ENCODE data around the gene CARMIL1.
"Not testable (repeated sequence)": the region's sequence is repeated elsewhere in the genome, so short reads cannot be mapped to it uniquely, and the experiment has no call there.

Gene CARMIL1

DNA sequence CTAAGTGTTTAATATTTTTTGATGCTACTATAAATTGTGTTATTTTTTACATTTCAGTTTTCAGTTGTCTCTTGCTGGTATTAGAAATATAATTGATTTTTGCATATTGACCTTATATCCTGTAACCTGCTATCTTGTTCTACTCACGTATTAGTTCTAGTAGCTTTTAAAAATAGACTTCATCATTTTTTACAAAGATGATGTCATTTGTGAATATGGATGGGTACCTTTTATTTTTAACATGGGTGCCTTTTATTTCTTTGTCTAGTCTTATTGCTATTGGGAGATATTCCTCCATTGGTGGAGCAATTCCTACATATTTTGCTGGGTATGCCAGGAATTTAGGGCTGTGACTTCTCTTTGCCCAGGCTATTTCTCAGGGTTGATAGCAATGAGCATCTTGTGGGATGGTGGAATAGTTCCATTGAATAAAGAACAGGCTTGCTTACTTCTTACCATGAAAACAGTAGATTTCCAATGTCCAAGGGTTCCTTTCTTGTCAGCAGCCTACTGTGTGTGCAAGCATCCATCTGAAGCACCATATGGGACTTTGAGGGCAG is 149.7 kb downstream of the CARMIL1 start:
- no peaks in the 10 kb centered on the region for H3K27me3 ChIP-seq (replicated peaks; ENCODE audit: control insufficient read depth, insufficient read depth, low read length)
- H3K4me1 ChIP-seq (ENCODE audit: control insufficient read depth, insufficient read depth, low read length), result peaks cover 4% of the 10 kb centered on the region
- no peaks in the 10 kb centered on the region for H3K36me3 ChIP-seq (ENCODE audit: control insufficient read depth, insufficient read depth, low read length, severe bottlenecking)
- no peak overlapping the region for H3K9ac ChIP-seq (ENCODE audit: low read length)
- no peak for DNase-seq (ENCODE audit: low read depth)
- no peak overlapping the region for H3K4me3 ChIP-seq (ENCODE audit: low read length)
- H3K9me3 ChIP-seq (ENCODE audit: control insufficient read depth, low read length), result no peaks in the 10 kb centered on the region

DNA sequence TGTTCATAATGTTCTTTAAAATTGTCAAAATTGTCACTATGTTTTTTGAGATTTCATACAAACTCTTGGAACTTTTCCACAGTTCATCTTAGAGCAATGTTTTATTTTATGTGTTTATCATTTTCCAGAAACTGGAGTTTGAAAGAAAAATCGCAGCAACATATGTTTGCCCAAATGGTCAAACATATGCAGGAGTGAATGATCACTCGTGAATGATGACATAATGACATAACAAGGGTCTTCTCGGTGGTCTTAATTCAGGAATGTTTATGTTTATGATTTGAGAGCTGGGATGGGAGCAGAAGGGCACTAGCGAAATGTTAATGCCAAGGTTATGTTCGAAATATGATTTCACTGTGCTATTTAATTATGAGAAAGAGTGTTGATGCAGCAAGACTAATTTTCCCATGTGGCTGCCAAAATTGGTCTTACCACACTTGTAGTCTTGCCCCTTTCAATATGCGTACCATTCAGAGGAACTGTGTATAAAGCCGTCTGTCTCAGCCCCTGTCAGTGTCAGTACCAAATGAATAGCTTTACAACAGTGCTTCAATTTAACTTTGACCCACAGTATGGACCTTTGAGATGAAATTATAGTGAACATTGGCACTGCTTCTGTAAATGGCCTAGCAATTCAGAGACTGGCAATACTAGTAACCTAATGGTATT is 152.3 kb downstream of the CARMIL1 start:
- Histone ChIP-seq H3K4me1 (ENCODE audit: control insufficient read depth, insufficient read depth, low read length) (peaks cover 4% of the 10 kb centered on the region), H3K36me3 (ENCODE audit: control insufficient read depth, insufficient read depth, low read length, severe bottlenecking) (no peaks in the 10 kb centered on the region), H3K27me3 (replicated peaks; ENCODE audit: control insufficient read depth, insufficient read depth, low read length) (no peaks in the 10 kb centered on the region), H3K9ac (ENCODE audit: low read length) (no peak overlapping the region), H3K9me3 (ENCODE audit: control insufficient read depth, low read length) (no peaks in the 10 kb centered on the region), H3K4me3 (ENCODE audit: low read length) (no peak overlapping the region)
- no peak for DNase-seq (ENCODE audit: low read depth)

DNA sequence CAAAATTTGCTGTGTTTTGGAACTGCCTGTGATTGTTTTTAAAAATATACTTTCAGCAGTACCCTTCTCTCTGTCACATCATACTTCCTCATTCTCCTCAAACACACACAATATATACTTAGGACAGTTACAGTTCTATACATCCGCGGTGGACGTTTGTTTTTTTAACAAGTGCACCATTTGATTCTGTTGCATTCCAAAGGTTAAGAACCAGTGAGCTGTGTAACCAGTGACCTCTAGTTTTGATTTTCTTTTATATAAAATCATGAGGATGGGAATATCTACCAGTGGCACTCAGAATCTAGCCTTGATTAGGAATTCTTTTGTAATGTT is 152.8 kb downstream of the CARMIL1 start:
- no peak overlapping the region for H3K9ac ChIP-seq (ENCODE audit: low read length)
- H3K27me3 ChIP-seq (replicated peaks; ENCODE audit: control insufficient read depth, insufficient read depth, low read length), result no peaks in the 10 kb centered on the region
- H3K36me3 ChIP-seq (ENCODE audit: control insufficient read depth, insufficient read depth, low read length, severe bottlenecking), result no peaks in the 10 kb centered on the region
- no peaks in the 10 kb centered on the region for H3K9me3 ChIP-seq (ENCODE audit: control insufficient read depth, low read length)
- H3K4me1 ChIP-seq (ENCODE audit: control insufficient read depth, insufficient read depth, low read length), result peaks cover 4% of the 10 kb centered on the region
- H3K4me3 ChIP-seq (ENCODE audit: low read length), result no peak overlapping the region
- no peak for DNase-seq (ENCODE audit: low read depth)

DNA sequence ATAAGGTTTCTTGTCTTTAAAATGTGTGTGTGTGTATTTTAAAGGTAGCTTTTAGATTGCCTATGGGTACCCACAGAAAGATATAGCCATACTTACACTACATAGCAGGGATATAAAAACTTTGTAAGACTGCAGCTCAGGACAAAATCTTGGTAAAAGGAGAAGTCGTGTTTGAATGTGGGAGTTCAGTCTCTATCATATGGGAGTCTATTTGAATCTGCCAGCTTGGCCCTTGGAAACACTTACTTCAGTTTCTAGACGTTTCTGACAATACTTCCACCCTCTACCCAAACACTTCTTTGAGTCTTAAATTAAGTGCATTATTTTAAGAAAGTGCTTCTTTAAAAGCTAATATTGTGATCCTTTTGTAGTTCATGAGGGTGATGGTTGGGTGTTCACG is 155.7 kb downstream of the CARMIL1 start:
- Histone ChIP-seq H3K27me3 (replicated peaks; ENCODE audit: control insufficient read depth, insufficient read depth, low read length) (no peaks in the 10 kb centered on the region), H3K9ac (ENCODE audit: low read length) (no peak overlapping the region), H3K4me3 (ENCODE audit: low read length) (no peak overlapping the region), H3K9me3 (ENCODE audit: control insufficient read depth, low read length) (no peaks in the 10 kb centered on the region), H3K36me3 (ENCODE audit: control insufficient read depth, insufficient read depth, low read length, severe bottlenecking) (peaks cover 5% of the 10 kb centered on the region), H3K4me1 (ENCODE audit: control insufficient read depth, insufficient read depth, low read length) (no peaks in the 10 kb centered on the region)
- DNase-seq (ENCODE audit: low read depth), result no peak

DNA sequence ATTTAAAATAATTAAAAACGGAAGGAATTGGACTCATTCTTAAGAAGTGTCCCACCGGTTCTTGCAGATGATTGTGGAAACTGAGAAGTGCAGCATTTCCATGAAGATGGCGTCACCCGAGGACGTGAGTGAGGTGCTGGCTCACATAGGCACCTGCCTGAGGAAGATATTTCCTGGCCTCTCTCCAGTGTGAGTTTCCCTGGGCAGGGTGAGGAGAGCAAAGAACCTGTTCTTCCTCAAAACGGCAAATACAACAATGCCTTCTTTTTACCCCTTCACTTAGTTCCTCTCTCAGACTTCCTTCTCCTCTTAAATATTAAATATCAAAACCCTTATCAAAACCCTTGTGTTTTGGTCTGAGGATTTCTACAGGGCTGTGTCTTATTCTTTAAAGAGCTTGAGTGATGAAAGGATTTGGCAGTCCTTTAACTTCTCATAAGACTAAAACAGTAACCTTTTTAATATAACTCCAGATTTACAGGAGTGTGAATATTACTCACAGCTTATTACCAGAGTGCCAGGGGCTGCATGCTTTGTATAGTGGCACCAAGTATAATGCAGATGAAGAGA is 156.3 kb downstream of the CARMIL1 start:
- Histone ChIP-seq H3K36me3 (ENCODE audit: control insufficient read depth, insufficient read depth, low read length, severe bottlenecking) (peaks cover 5% of the 10 kb centered on the region), H3K4me1 (ENCODE audit: control insufficient read depth, insufficient read depth, low read length) (no peaks in the 10 kb centered on the region), H3K9ac (ENCODE audit: low read length) (no peak overlapping the region), H3K4me3 (ENCODE audit: low read length) (no peak overlapping the region), H3K27me3 (replicated peaks; ENCODE audit: control insufficient read depth, insufficient read depth, low read length) (no peaks in the 10 kb centered on the region), H3K9me3 (ENCODE audit: control insufficient read depth, low read length) (no peaks in the 10 kb centered on the region)
- DNase-seq (ENCODE audit: low read depth), result no peak

DNA sequence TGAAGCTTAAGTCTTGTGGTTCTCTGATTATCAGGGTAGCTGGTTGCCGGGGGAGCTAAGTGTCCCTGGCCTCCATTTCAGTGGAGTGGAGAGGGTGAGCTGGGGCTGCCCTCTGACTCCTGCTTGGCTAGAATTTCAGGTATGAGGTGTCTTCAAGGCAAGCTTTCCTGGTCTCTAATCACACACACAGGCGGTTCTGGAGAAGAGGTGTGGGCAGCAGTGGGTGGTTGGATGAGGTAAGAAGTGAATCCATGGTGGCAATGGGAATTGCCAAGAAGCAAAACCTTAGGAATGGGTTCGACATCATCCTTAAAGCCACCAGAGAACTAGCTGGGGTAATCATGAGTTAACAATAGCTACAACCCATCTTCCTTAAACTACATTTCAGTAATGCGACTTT is 157.6 kb downstream of the CARMIL1 start:
- Histone ChIP-seq H3K9ac (ENCODE audit: low read length) (no peak overlapping the region), H3K27me3 (replicated peaks; ENCODE audit: control insufficient read depth, insufficient read depth, low read length) (no peaks in the 10 kb centered on the region), H3K9me3 (ENCODE audit: control insufficient read depth, low read length) (no peaks in the 10 kb centered on the region), H3K36me3 (ENCODE audit: control insufficient read depth, insufficient read depth, low read length, severe bottlenecking) (peaks cover 5% of the 10 kb centered on the region), H3K4me1 (ENCODE audit: control insufficient read depth, insufficient read depth, low read length) (no peaks in the 10 kb centered on the region), H3K4me3 (ENCODE audit: low read length) (no peak overlapping the region)
- DNase-seq (ENCODE audit: low read depth), result no peak

DNA sequence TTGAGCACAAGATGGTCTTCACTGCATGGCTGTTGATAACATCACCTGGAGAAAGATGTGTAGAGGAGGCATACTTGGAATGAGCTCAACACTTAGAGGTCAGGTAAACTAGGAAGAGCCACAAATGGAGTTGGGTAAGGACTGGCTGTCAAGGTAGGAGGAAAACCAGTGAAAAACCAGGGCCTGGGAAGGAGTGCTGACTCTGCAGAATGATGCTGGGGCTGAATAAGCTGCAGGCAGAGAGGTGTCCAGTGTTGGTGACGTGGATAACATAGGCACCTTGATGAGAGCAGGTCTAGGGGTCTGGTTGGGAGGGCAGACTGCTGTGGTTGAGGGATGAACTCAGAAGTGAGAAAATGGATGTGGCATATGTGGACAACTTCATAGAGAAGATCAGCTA is 160.2 kb downstream of the CARMIL1 start:
- DNase-seq (ENCODE audit: low read depth), result no peak
- Histone ChIP-seq H3K4me3 (ENCODE audit: low read length) (no peak overlapping the region), H3K9me3 (ENCODE audit: control insufficient read depth, low read length) (no peaks in the 10 kb centered on the region), H3K9ac (ENCODE audit: low read length) (no peak overlapping the region), H3K4me1 (ENCODE audit: control insufficient read depth, insufficient read depth, low read length) (no peaks in the 10 kb centered on the region), H3K27me3 (replicated peaks; ENCODE audit: control insufficient read depth, insufficient read depth, low read length) (no peaks in the 10 kb centered on the region), H3K36me3 (ENCODE audit: control insufficient read depth, insufficient read depth, low read length, severe bottlenecking) (peaks cover 5% of the 10 kb centered on the region)

DNA sequence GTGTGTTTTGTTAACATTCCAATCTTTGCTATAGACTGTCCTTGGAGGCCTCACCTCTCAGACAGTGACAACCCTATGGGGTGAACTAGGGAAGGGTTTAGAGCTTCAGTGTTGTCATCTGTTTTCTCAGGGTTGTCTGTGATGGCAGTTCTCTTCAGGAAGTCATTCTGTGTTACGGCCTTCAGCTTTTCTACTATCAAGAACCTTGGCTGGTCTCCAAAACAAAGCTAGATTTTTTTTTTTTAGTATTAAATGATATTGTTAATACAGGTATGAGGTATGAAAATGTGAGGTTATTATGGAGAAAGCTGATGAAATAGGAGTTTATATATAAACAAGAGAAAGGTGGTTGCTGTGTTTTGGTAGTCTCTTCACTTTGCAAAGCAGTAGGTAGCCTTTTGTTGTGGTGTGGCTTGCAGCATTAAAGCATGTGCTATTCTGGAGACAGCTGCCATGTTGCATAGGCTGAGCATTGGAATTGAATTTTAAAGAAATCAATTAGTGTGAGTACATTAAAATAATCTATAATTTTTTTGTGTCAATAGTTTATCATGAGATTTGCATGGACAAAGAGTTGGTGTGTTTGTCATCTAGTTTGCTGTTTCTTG is 162.6 kb downstream of the CARMIL1 start:
- Histone ChIP-seq H3K36me3 (ENCODE audit: control insufficient read depth, insufficient read depth, low read length, severe bottlenecking) (peaks cover 5% of the 10 kb centered on the region), H3K9ac (ENCODE audit: low read length) (no peak overlapping the region), H3K4me3 (ENCODE audit: low read length) (no peak overlapping the region), H3K9me3 (ENCODE audit: control insufficient read depth, low read length) (peaks cover 4% of the 10 kb centered on the region), H3K4me1 (ENCODE audit: control insufficient read depth, insufficient read depth, low read length) (no peaks in the 10 kb centered on the region), H3K27me3 (replicated peaks; ENCODE audit: control insufficient read depth, insufficient read depth, low read length) (no peaks in the 10 kb centered on the region)
- DNase-seq (ENCODE audit: low read depth), result no peak

DNA sequence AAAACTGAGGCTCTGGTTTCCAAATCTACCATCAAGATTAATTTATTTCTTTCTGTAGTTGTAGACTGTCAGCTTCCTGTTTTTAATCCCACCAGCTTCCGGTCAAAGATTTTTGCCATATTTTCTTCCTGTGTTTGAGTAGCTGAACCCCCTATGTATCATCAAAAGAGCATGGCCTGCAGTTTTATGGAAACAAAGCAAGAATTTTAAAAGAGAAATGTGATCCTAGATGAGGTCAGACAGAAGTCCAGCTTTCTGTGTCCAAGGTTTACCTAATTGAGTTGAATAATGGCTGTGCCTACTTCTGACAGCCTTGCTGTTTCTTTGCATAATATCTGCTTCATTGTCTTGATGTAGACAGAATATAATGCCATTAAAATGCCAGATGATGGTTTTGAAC is 163.7 kb downstream of the CARMIL1 start:
- DNase-seq (ENCODE audit: low read depth), result peak; percentile 23

DNA sequence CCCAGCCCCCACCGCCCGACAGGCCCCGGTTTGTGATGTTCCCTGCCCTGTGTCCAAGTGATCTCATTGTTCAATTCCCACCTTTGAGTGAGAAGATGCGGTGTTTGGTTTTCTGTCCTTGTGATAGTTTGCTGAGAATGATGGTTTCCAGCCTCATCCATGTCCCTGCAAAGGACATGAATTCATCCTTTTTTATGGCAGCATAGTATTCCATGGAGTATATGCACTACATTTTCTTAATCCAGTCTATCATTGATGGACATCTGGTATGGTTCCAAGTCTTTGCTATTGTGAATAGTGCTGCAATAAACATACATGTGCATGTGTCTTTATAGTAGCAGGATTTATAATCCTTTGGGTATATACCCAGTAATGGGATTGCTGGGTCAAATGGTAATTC is 165.3 kb downstream of the CARMIL1 start:
- H3K4me3 ChIP-seq (ENCODE audit: low read length); H3K4me1 ChIP-seq (ENCODE audit: control insufficient read depth, insufficient read depth, low read length); H3K9ac ChIP-seq (ENCODE audit: low read length); H3K27me3 ChIP-seq (replicated peaks; ENCODE audit: control insufficient read depth, insufficient read depth, low read length); H3K36me3 ChIP-seq (ENCODE audit: control insufficient read depth, insufficient read depth, low read length, severe bottlenecking); DNase-seq (ENCODE audit: low read depth); H3K9me3 ChIP-seq (ENCODE audit: control insufficient read depth, low read length): not testable (repeated sequence)

More for the DNA sequence above, 163.7 kb downstream of the CARMIL1 start:
- H3K4me1 ChIP-seq (ENCODE audit: control insufficient read depth, insufficient read depth, low read length), result no peaks in the 10 kb centered on the region
- no peak overlapping the region for H3K9ac ChIP-seq (ENCODE audit: low read length)
- H3K4me3 ChIP-seq (ENCODE audit: low read length), result no peak overlapping the region
- H3K36me3 ChIP-seq (ENCODE audit: control insufficient read depth, insufficient read depth, low read length, severe bottlenecking), result peaks cover 3% of the 10 kb centered on the region
- H3K9me3 ChIP-seq (ENCODE audit: control insufficient read depth, low read length), result peaks cover 4% of the 10 kb centered on the region
- H3K27me3 ChIP-seq (replicated peaks; ENCODE audit: control insufficient read depth, insufficient read depth, low read length), result no peaks in the 10 kb centered on the region

DNA sequence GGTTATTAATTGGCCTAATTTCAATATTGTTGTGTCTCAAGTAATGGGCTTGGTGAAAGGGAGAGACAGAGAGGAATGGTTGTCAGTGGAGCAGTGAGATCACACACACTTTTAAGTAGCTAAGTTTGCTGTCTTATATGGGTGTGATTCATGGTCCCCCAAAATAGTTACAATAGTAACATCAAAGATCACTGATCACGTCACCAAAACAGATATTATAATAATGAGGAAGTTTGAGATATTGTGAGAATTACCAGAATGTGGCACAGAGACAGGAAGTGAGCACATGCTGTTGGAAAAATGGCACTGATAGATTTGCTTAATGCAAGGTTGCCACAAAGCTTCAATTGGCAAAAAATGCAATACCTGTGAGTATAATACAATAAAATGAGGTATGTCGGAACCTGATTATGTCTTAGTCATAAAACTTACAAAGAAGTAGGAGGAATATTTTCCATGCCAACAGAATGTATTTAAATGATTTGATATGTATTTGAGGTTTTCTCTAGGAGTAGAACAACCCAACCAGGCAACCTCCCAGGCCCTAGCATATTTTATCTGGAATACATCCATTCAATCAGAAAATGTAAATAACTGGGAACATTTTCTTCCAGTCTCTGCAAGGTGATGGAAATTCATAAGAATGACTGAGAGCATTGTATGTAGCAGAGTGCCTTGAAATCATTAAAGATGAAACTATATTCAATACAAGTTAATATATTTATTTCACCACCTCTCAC is 167.8 kb downstream of the CARMIL1 start:
- Histone ChIP-seq H3K27me3 (replicated peaks; ENCODE audit: control insufficient read depth, insufficient read depth, low read length) (no peaks in the 10 kb centered on the region), H3K4me3 (ENCODE audit: low read length) (no peak overlapping the region), H3K9ac (ENCODE audit: low read length) (no peak overlapping the region), H3K4me1 (ENCODE audit: control insufficient read depth, insufficient read depth, low read length) (no peaks in the 10 kb centered on the region), H3K9me3 (ENCODE audit: control insufficient read depth, low read length) (peaks cover 4% of the 10 kb centered on the region), H3K36me3 (ENCODE audit: control insufficient read depth, insufficient read depth, low read length, severe bottlenecking) (peaks cover 4% of the 10 kb centered on the region)
- DNase-seq (ENCODE audit: low read depth), result no peak

Data from adipocyte (in vitro differentiated cells).